Measurements from ENCODE around the gene ST6GAL1. TPM values are rescaled to one million over a fixed set of nuclear protein-coding genes. Genes with fewer than 3 reads are reported as not detected.

Gene ST6GAL1
- total RNA-seq, 1 donor from 2014 or later = 5.5 TPM

- Histone ChIP-seq H3K27me3 (ENCODE audit: control insufficient read depth, insufficient read depth, low read length) (no peaks in the 10 kb centered on the region), H3K4me3 (ENCODE audit: low read depth, low read length) (no peak overlapping the region), H3K36me3 (ENCODE audit: control insufficient read depth, insufficient read depth, low read length) (no peaks in the 10 kb centered on the region)
- DNase-seq (ENCODE audit: low read depth) (no peak), FAIRE-seq (no peak)
- no peak for TF ChIP-seq CTCF (IDR thresholded peaks at IDR 0.05; ENCODE audit: insufficient read depth, low read length, severe bottlenecking)
These were observed 172.9 kb downstream of the ST6GAL1 start for GRCh38 chr3:187103251-187103650.

- DNase-seq (ENCODE audit: low read depth) (no peak), FAIRE-seq (no peak)
- no peak overlapping the region for H3K4me3 ChIP-seq (ENCODE audit: low read depth, low read length)
- H3K27me3 ChIP-seq (ENCODE audit: control insufficient read depth, insufficient read depth, low read length) = no peaks in the 10 kb centered on the region
- H3K36me3 ChIP-seq (ENCODE audit: control insufficient read depth, insufficient read depth, low read length) = no peaks in the 10 kb centered on the region
- no peak for TF ChIP-seq CTCF (IDR thresholded peaks at IDR 0.05; ENCODE audit: insufficient read depth, low read length, severe bottlenecking)
These were observed 174.0 kb downstream of the ST6GAL1 start for GRCh38 chr3:187104342-187104741.

GRCh38 chr3:187104933-187105332 lies 174.6 kb downstream of the ST6GAL1 start:
- no peak for FAIRE-seq
- TF ChIP-seq CTCF (IDR thresholded peaks at IDR 0.05; ENCODE audit: insufficient read depth, low read length, severe bottlenecking) = no peak
- no peak overlapping the region for H3K4me3 ChIP-seq (ENCODE audit: low read depth, low read length)
- no peaks in the 10 kb centered on the region for H3K27me3 ChIP-seq (ENCODE audit: control insufficient read depth, insufficient read depth, low read length)
- no peak for DNase-seq (ENCODE audit: low read depth)
- H3K36me3 ChIP-seq (ENCODE audit: control insufficient read depth, insufficient read depth, low read length) = no peaks in the 10 kb centered on the region

- no peak for FAIRE-seq
These were observed 175.4 kb downstream of the ST6GAL1 start for GRCh38 chr3:187105700-187106099.

GRCh38 chr3:187107989-187108388 lies 177.7 kb downstream of the ST6GAL1 start:
- Histone ChIP-seq H3K4me3 (ENCODE audit: low read depth, low read length) (no peak overlapping the region), H3K27me3 (ENCODE audit: control insufficient read depth, insufficient read depth, low read length) (no peaks in the 10 kb centered on the region), H3K36me3 (ENCODE audit: control insufficient read depth, insufficient read depth, low read length) (no peaks in the 10 kb centered on the region)
- DNase-seq (ENCODE audit: low read depth) (no peak), FAIRE-seq (no peak)
- no peak for TF ChIP-seq CTCF (IDR thresholded peaks at IDR 0.05; ENCODE audit: insufficient read depth, low read length, severe bottlenecking)

More at GRCh38 chr3:187105700-187106099, 175.4 kb downstream of the ST6GAL1 start:
- Histone ChIP-seq H3K36me3 (ENCODE audit: control insufficient read depth, insufficient read depth, low read length) (no peaks in the 10 kb centered on the region), H3K27me3 (ENCODE audit: control insufficient read depth, insufficient read depth, low read length) (no peaks in the 10 kb centered on the region), H3K4me3 (ENCODE audit: low read depth, low read length) (no peak overlapping the region)
- DNase-seq (ENCODE audit: low read depth) = no peak
- no peak for TF ChIP-seq CTCF (IDR thresholded peaks at IDR 0.05; ENCODE audit: insufficient read depth, low read length, severe bottlenecking)

- H3K27me3 ChIP-seq (ENCODE audit: control insufficient read depth, insufficient read depth, low read length) = no peaks in the 10 kb centered on the region
- FAIRE-seq = no peak
- no peak for DNase-seq (ENCODE audit: low read depth)
- no peak for TF ChIP-seq CTCF (IDR thresholded peaks at IDR 0.05; ENCODE audit: insufficient read depth, low read length, severe bottlenecking)
- H3K4me3 ChIP-seq (ENCODE audit: low read depth, low read length) = no peak overlapping the region
- H3K36me3 ChIP-seq (ENCODE audit: control insufficient read depth, insufficient read depth, low read length) = no peaks in the 10 kb centered on the region
These were observed 179.8 kb downstream of the ST6GAL1 start for GRCh38 chr3:187110156-187110555.

All from bronchial epithelial cell (primary cell).